ENCODE results near the gene MYO10. TPM values are rescaled to one million over a fixed set of nuclear protein-coding genes. Genes with fewer than 3 reads are reported as not detected.

MYO10 gene
- total and polyA plus RNA-seq, 9 donors, result 10.8 to 35.8 (median 16.3) TPM

GRCh38 chr5:16681876-16682275, 254.2 kb downstream of the MYO10 start:
- TF ChIP-seq EP300 (IDR thresholded peaks at IDR 0.05), result no peak
- no peak for TF ChIP-seq POLR2A (IDR thresholded peaks at IDR 0.05)
- TF ChIP-seq CTCF (IDR thresholded peaks at IDR 0.05), result no peak
- Histone ChIP-seq H3K4me1 (ENCODE audit: insufficient read depth) (no peaks in the 10 kb centered on the region), H3K9me3 (no peaks in the 10 kb centered on the region), H3K4me3 (no peak overlapping the region), H3K36me3 (no peaks in the 10 kb centered on the region), H3K27ac (no peak overlapping the region), H3K27me3 (no peaks in the 10 kb centered on the region)
- WGBS, 3 donors, result 79 to 83% (median 81%) methylated on average over 13 of the region's 13 CpGs
- intact Hi-C loops (cut with DNase I), result no loop called here
- no peak for DNase-seq

GRCh38 chr5:16679863-16680262, 256.2 kb downstream of the MYO10 start:
- Histone ChIP-seq H3K27ac (no peak overlapping the region), H3K4me3 (no peak overlapping the region), H3K36me3 (no peaks in the 10 kb centered on the region), H3K4me1 (ENCODE audit: insufficient read depth) (no peaks in the 10 kb centered on the region), H3K9me3 (no peaks in the 10 kb centered on the region), H3K27me3 (no peaks in the 10 kb centered on the region)
- TF ChIP-seq EP300 (IDR thresholded peaks at IDR 0.05), result no peak
- no peak for TF ChIP-seq CTCF (IDR thresholded peaks at IDR 0.05)
- TF ChIP-seq POLR2A (IDR thresholded peaks at IDR 0.05), result no peak
- 84 to 85% (median 85%) methylated on average over 14 of the region's 14 CpGs for WGBS, 3 donors
- no peak for DNase-seq
- intact Hi-C loops (cut with DNase I), result no loop called here

- WGBS, 3 donors, result 88 to 92% (median 90%) methylated on average over 9 of the region's 9 CpGs
- TF ChIP-seq EP300 (IDR thresholded peaks at IDR 0.05) (no peak), CTCF (IDR thresholded peaks at IDR 0.05) (no peak), POLR2A (IDR thresholded peaks at IDR 0.05) (no peak)
- Histone ChIP-seq H3K9me3 (no peaks in the 10 kb centered on the region), H3K4me1 (ENCODE audit: insufficient read depth) (no peaks in the 10 kb centered on the region), H3K27ac (no peak overlapping the region), H3K27me3 (no peaks in the 10 kb centered on the region), H3K36me3 (no peaks in the 10 kb centered on the region), H3K4me3 (no peak overlapping the region)
- DNase-seq, result no peak
- intact Hi-C loops (cut with DNase I), result no loop called here
These were observed 256.9 kb downstream of the MYO10 start for GRCh38 chr5:16679190-16679589.

GRCh38 chr5:16675806-16676205, 260.3 kb downstream of the MYO10 start:
- intact Hi-C loops (cut with DNase I), result no loop called here
- Histone ChIP-seq H3K36me3 (no peaks in the 10 kb centered on the region), H3K27ac (no peak overlapping the region), H3K9me3 (no peaks in the 10 kb centered on the region), H3K4me1 (ENCODE audit: insufficient read depth) (no peaks in the 10 kb centered on the region), H3K4me3 (no peak overlapping the region), H3K27me3 (no peaks in the 10 kb centered on the region)
- TF ChIP-seq CTCF (IDR thresholded peaks at IDR 0.05), result no peak
- no peak for DNase-seq
- WGBS, 3 donors, result 68 to 82% (median 77%) methylated on average over 9 of the region's 9 CpGs

- H3K27me3 ChIP-seq, result no peaks in the 10 kb centered on the region
- 87 to 92% (median 89%) methylated on average over 8 of the region's 8 CpGs for WGBS, 3 donors
These were observed 261.3 kb downstream of the MYO10 start for GRCh38 chr5:16674750-16675149.

More at GRCh38 chr5:16674750-16675149, 261.3 kb downstream of the MYO10 start:
- Histone ChIP-seq H3K27ac (no peak overlapping the region), H3K4me3 (no peak overlapping the region), H3K4me1 (ENCODE audit: insufficient read depth) (peaks cover 2% of the 10 kb centered on the region), H3K36me3 (no peaks in the 10 kb centered on the region), H3K9me3 (no peaks in the 10 kb centered on the region)
- intact Hi-C loops (cut with DNase I), result no loop called here
- DNase-seq, result no peak
- TF ChIP-seq EP300 (IDR thresholded peaks at IDR 0.05), result no peak
- no peak for TF ChIP-seq CTCF (IDR thresholded peaks at IDR 0.05)
- TF ChIP-seq POLR2A (IDR thresholded peaks at IDR 0.05), result no peak
